D341Med (cell line): ENCODE data around the gene DAP.

Source experiments
- DNase-seq: peaks from one replicate; pipeline ENCODE4 v3.0.0; 2012; ENCODE audit warnings: low spot score

The DAP gene

GRCh38 chr5:10709409-10709808 lies 51.6 kb downstream of the DAP start:
- no peak for DNase-seq

- no peak for DNase-seq
Observed at GRCh38 chr5:10708189-10708944, 52.7 kb downstream of the DAP start.

DNA sequence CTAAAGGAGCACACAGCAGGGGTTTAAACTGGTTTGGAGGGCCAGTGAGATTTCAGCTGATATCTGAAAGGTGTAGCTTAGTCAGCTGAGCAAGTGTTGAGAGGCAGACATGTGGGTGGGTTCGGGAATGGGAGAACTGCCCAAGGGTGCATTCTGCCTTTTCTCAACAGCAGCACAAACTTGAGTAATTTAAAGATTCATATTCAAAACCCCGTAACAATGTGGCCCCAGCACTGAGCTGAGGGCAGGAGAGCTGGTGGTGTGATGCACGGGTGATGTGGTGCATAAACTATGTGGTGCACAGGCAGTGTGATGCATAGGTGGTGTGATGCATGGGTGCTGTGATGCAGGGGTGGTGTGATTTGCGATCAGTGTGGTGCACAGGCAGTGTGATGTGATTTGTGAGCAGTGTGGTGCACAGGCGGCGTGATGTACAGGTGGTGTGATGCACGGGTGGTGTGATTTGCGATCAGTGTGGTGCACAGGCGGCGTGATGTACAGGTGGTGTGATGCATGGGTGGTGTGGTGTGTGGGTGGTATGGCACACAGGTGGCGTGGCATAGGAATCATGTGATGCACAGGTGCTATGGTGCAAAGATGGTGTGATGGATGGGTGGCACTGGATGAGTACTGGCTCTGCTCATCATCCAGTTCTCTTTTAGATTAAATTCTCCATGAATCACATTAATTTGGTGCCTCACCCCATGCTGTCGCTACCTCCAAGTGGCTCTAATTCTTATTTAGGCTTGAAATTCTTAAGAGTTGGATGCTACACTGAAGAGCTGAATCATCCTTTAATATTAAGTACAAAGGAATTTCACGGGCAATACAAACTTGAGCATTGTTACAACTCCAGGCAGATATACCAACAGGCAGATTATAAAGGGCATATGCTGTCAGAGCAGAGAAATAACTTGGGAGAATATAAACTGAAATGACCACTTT lies 53.6 kb downstream of the DAP start:
- DNase-seq: no peak

DNA sequence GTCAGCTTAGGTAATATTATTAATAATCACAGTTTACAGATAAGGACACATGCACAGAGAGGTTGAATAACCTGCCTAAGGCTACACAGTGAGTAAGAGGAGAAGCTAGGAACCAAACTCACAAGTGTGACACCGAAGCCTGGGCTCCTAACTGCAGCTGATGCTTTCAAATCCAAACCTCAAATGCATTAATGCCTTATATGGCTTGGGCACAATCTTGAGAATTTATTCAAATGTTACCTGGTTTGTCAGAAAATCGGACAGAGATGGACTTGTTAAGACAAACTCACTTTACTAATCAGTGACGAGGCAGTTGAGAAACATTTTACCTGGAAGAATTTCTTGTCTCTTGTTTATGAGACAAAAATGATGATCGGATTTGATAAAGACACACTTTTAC lies 54.7 kb downstream of the DAP start:
- DNase-seq: no peak

DNA sequence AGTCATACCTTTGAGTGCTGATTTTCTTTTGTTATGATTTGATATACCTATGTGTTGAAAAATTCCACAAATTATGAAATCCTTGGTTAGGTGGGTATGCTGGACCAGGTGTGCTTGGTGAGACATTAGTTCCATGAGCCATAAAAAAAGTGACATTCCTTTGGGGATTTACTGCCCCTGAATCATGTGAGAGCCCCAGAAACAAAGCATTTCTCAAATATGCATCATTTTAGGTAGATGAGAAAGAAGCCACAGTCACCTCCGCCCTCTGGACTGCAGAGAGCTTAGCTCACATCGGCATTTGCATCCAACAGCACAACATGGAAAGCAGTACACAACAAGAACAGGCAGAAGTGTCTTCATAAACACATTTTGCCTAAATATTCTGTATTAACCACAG lies 55.3 kb downstream of the DAP start:
- no peak for DNase-seq

DNA sequence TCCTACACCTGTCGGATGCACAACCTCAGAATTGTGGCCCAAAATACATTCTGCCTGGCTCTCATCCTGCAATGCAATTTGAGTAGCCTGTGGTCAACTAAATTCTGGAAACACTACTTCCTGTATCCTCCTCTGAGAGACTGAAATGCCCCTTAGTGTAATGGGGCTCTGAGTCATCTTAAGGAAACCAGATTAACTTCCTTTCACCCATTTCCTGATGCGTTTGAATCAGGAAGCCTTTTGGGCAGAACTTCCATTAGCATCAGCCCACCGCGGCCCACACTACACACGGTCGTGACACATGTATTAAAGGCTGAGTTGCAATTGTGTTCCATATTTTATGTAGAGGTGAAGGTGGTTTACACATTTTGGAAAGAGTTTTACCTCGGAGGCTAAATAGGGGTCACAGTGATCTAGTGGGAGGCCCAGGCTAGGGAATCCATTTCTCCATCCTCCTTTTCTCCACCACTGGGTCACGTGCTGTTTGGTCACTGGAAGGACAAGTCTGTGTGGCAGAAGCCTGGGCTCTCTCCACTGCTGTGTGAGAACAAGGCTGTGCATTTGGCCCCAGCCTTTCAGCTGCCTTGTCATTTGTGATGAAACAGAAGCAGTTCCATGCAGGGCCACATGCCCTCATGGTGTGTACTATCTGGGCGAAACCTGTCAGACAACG lies 55.9 kb downstream of the DAP start:
- DNase-seq: no peak

- no peak for DNase-seq
Observed at GRCh38 chr5:10703676-10704075, 57.4 kb downstream of the DAP start.

GRCh38 chr5:10702911-10703491 lies 58.0 kb downstream of the DAP start:
- no peak for DNase-seq

DNA sequence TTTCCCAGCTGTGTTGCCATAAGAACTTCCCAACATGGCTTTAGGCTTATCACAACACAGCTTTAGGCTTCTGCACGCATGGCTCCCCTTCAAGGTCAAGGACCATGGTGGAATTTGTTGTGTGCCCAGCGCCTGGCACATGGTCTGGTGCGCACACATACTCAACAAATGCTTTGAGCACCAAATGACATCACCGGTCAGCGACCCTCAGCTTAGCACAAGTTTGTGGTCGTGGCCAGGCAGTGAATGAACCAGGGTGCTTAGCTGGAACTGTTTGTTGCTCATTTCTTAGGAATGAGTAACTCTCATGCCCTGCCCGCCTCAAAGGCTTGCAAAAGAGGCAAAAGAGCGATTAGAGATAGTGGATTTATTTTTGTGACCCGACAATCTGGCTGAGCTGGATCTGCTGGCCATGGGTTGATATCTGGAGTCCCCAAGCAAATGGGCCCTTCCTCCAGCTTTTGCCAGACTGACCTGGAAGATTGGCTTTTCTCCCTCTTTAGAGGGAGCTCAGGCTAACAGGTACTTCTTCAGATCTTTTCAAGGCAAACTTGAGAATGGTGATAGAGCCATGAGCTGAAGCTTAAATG lies 58.9 kb downstream of the DAP start:
- no peak for DNase-seq

DNA sequence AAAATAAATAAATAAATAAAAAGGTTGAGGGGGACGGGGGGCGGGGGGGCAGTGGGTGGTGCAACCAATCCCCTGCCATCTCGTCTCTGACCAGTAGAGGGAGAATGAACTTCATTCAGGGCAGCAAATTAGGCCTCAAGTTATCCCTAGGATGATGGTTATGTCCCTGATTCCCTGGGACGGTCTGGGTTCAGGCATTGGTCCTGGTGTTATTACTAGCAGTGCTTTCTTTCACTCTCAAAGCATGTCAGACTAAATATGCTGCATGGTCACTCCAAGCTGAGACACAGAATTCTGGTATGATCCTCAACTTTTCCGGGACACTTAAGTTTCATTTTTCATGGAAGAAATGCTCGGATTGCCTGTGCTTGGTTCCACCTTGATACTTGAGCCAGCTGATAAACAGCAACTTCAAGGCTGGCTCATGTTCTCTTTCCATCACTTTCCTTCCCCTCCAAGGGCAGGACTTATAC lies 59.4 kb downstream of the DAP start:
- DNase-seq: peak; percentile 69

DNA sequence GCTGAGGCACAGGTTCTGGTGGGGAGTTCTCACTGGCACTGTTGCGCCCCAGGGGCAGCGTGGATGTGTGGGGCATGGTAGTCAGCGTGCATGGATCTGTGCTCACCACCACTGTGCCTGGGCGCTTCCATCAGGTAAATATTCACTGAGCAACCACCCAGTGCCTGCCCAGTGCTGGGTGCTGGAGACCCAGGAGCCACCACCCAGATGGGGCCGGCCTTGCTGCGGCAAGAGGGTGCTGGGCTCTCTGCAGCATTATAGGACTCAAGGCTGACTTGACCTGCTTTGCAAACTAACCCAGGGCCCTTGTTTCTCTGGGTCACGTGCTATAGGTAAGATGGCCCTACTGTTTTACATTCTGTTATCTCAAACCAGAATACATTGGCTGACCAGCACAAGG lies 60.5 kb downstream of the DAP start:
- DNase-seq: no peak

DNA sequence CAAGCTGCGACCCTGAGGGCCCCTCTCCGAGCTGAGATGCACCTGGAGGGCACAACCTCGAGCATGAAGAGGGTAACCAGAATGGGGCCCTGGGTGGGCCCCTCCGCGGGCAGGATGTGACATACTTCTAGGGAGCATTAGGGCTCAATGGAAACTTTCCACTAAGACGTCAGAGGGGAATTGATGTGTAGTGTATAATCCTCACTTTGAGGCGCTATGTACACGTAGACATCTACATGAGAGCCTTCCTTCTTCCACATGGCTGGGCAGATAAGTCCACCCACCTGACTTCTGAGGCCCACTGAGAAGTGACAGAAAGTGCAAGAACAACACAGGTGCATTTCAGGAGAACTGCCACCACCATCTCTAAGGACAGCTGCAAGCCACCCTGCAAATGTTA lies 61.0 kb downstream of the DAP start:
- DNase-seq: no peak

DNA sequence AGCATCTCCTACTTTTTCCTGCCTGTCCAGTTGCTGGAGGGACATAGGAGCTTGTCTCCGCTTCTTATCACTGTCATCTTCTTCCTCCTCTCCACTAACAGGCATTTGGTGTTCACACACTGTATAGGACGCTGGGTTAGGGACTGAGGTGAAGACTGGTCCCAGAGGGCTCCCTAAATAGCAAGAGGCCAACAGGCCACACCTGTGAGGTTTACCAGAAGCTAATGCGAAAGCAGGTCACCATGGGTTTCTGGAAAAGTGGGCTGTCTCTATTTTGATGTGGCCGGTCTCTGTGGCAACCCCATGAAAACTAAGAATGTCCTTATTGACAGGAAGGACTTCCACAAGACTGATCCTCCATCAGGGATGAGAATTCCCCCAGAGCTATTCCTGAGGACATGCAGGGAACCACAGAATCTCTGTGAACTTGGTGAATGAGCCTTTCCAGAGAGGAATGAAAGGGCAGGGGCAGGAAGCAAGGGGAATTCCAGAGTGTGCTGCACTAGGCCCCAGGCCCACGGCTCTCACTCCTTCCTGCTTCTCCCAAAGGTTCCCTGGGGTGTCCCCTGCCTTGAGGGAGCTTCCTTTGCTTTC lies 61.7 kb downstream of the DAP start:
- no peak for DNase-seq

DNA sequence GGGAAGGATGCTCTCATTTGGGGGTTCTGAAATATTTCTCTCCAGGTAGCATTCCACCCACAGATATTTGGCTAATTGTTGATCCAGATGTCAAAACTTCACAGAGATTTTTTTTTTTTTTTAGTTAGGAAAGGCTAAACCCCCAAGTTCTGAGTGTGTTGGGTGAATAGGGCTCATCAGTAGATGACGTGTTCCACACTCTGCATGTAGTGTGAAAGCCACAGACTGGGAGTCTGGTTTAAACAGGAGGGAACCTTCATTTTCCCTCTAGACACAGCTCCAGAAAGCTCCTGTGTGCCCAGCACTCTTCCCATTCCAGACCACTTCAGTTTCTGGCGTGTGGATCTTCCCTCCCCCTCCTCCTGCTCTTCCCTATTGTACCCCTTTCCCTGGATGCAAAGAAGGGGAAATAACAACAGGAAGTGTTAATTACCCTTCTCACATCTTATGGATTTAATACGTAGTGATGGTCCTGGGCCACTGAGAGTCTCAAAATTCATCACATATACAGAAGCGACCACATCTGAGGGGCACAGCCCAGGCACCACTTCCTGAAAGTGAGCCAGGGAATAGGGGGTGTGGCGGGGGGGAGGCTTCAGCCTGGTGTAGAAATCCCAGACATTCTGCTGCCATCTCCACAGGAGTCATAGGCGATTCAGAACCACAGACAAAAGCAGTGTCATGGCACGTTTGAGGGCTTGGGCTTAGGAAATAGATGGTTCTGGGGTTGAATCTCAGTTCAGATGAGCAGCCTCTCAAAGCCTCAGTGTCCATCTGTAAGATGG lies 65.1 kb downstream of the DAP start:
- DNase-seq: no peak

GRCh38 chr5:10695055-10695649 lies 65.9 kb downstream of the DAP start:
- peak; percentile 84 for DNase-seq

DNA sequence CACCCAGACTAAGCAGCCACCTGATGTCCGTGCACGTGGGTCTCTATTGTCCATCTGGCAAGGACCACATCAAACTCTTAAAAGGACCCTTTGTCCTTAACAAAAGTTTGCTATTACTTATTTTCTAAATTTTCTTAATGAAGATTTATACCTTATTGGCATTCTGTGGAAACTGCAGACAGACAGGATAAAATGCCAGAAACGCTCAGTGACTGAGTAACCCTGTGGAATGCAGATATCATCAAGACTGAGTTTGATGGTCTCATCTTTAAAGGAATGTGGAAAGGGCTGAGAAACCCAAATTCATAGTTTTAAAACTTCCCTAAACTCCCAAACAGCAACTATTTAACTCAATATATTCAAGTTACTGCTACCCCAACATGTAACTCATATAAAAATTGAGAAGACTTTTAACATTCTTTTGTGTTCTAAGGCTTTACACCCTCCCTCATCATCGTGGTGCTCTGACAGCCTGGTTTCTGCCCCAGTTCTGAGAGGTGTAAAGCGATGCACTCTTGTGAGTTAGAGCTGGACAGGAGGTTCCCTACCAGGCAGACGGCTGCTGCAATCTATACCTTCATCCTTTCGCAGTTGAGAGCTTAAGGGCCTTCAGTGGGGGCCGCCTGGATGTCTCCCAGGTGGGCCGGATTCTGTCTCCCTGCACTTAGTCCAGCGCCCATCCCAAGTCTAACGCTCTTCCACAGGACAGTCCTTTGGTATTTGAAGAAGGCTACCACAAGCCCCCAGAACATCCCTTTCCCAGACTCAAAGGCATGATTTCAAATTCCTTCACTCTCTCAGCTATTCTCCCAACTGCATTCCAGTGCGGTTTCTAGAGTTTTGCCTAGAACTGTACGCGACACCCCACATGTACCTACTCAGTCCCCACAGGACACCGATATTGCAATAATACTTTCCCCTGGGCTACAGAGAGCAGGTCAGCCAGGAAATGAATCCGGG lies 68.9 kb downstream of the DAP start:
- DNase-seq: no peak

- no peak for DNase-seq
Observed at GRCh38 chr5:10690460-10691440, 70.3 kb downstream of the DAP start.
